CD4-positive, alpha-beta T cell treated with Interleukin-1 beta for 1 hour (primary cell): ENCODE results near the gene ABCA5.

Source experiments
- DNase-seq, 2 donors: peaks; one replicate each; pipeline ENCODE4 v3.0.0-alpha.2; 2020 to 2022

The ABCA5 gene

DNA sequence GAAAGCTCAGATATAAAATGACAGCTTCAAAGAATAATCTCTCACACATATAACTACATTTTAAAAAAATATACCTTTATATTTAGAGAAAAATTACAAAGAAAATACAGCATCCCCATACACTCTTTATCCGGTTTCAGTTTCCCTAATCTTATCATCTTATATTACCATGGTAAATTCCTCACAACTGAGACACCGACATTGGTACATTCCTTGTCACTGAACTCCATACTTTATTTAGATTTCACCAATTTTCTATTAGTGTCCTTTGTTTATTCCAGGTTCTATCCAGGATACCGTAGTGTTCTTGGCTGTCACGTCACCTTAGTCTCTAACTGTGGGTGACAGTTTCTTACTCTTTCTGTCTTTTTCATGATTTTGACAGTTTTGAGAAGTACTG lies 76.3 kb downstream of the ABCA5 start:
- no peak for DNase-seq

DNA sequence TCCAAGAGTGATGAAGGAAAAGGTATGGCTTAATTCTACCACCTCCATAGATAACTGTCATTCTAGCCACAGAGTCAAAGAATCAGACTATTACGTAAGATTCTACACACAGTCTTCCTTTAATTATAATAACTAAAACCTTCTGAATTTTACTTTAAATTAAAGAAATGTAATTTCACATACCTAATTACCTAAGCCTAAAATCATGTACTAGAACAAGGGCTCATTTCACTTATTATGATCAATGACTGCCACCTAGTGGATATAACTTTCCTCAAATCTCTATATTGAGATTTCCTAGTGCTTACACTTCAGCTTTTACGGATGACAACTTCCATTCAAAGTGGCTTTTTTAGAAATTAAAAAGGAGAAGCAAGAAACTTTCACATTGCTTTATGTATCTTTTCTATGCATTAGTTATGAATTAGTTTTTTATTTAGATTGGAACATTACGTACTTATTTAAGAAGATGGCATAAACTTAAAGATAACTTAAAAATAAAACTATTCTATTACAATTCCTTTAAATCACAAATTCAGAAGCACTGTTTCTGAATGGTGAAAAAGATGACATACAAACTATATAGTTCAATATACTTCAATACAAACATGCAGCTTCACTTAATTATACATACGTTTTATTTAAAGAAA lies 80.1 kb downstream of the ABCA5 start:
- DNase-seq, result peak in 1 of 2 donors; percentile 35

DNA sequence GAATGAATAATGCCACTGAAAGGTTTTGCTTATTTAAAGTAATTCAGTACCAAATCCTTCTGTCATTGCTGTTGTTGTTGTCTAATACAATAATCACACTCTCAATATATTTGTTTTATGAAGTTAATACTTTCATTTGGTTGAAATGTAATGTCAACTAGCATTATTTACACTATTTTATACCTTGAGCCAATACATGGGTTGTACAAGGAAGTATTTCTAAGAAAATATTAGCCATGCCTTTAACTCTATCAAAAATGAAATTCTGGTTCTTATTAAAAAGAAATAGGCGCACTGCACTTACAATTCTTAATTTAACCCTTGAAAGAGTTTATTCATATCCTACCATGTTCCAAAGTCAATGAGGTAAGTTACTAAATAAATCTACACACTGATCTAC lies 80.7 kb downstream of the ABCA5 start:
- DNase-seq, result no peak

DNA sequence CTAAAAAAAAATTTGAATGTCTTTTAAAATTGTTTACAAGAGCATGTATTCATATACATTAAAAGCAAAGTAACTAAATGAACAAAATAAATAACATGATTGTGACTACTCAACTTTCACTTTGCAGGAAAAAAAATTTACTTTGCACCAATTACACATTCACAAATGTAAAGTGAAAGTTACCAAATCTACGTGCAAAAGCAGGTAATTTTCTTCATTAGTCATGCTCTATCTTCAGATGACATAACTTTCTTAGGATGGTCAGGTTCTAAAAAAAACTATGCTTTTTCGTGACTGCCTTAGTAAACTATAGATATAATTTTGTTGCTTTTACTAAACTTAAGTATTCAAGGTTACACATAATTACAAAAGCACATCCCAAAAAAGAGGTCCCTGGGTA lies 81.3 kb downstream of the ABCA5 start:
- no peak for DNase-seq

DNA sequence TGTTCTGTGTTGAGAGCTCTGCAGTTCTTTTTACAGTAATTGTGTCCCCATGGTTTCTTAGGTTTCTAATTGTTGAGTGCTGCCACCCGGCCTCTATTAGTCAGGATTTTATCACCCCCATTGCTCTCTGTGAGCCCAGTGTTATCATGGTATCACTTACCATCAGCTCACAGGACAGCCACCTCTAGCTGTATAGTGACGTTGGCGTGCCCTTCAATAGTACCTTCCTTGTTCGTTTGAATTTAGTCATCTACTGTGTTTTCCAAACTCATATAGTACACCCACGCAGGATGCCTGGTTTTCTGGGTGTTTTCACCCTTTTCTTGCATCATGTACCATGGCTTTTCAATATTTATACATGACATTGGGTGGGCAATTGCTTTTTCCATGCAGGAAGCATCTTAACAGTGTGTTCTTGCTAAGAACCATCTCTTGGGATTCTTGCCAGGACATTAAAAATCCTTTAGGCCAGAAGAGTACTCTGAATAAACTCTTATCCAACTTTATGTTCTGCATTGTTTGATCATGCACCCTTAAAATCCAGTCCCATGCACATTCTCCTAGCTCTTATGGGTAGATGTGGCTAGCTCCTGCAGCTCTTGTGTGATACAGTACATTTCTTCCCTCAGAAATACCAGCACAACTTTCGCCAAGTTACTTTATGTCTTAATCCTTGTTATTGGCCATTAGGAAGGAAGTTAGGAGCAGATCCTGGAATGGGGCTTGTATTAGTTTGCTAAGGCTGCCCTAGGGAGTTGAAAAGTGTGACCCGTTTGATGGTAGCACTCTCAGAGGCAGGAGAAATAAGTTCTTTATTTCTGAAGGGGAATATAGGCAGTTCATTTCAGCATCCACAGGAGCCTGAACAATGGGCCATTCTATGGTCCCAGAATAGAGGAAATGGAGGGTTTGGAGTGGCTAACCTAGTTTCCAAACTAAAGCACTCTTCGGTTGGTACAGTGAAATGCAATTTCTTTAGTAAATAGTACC lies 87.0 kb downstream of the ABCA5 start:
- DNase-seq, result no peak

DNA sequence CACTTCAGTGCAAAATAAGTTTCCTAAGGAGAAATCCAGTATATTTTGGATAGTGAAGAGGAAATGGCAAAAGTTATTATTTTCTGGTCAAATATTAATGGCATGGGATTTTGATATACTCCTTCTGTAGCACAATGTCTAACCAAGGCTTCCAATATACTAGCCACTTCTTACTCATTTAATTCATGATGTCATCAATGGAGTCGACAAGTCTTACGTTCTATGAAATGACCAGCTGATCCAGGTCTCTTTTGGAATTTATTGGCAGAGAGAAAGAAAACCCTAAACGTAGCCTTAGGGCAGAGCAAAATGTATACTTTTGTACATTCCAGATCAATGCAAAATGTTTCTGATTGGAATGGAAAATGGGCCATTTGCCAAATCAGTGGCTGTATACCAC lies 90.0 kb downstream of the ABCA5 start:
- DNase-seq, result no peak

DNA sequence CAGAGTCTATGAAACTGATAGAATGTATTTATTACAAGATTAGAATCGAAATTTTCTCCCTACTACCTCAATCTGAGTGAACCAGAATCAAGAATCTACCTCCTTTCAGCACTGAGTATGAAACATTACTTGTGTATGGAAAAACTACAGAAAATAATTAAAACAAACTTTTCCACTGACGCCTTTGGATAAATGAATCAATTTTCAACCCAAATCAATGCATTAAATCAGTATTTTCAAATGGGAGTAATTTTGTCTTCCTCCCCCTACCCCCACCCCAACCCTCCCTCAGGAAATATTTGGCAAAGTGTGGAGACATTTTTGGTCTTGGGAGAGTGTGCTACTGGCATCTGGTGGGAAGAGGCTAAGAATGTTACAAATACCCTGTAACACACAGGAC lies 90.5 kb downstream of the ABCA5 start:
- no peak for DNase-seq

DNA sequence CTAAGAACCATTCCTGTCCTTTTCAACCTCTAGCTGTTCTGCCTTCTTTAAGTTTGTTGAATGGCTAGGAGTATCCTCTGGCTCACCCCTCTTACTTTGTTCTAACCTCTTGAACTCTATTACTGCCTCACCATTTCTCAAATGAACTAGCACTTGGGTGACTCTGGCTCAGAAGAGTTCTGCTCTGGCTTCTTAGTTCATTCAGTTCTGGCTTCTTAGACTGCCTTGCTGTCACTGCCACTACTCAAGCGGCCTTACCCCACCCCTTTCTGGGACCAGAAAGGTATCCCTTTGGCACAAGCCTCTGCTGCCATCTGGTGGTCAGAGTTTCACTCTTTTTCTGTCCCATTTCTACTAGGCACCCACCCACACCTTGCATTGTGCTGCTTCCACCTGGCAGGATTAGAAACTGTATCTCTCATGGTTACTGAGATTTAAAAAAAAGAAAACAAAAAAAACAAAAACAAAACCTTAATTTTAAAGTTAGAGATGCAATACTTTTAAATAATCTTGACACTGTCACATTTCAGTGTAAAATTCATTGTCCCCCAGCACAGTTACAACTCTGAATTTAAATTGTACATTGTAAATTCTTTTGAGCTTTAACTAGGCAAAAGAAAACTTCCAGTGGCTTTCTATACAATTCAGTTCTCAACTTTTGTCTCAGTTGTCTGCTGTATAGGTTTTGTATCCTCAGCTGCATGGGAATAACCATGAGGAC lies 91.4 kb downstream of the ABCA5 start:
- peak; percentile 58 to 68 for DNase-seq

DNA sequence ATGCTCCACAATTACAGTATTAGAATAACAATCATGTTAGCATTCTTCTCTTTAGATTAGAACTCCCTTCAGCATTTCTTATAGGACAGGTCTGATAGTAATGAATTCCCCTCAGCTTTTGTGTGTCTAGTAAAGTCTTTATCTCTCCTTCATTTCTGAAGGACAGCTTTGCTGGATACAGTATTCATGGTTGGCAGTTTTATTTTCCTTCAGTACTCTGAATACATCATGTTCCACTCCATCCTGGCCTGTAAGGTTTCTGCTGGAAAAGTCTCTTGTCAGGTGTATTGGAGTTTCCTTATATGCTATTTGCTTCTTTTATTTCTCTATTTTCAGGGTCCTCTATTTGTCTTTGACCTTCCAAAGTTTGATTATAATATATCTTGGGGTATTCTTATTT lies 94.3 kb downstream of the ABCA5 start:
- DNase-seq, result no peak

DNA sequence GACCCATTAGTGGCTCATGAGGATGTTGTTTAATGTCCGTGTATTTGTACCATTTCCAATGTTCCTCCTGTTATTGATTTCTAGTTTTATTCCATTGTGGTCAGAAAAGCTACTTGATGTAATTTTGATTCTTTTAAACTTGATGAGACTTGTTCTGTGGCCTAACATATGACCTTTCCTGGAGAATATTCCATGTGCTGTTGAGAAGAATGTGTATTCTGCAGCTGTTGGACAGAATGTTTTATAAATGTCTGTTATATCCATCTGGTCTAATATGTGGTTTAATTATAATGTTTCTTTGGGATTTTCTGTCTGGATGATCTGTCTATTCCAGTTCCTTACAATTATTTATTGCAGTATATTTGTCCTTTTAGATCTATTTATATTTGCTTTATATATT lies 95.4 kb downstream of the ABCA5 start:
- no peak for DNase-seq

DNA sequence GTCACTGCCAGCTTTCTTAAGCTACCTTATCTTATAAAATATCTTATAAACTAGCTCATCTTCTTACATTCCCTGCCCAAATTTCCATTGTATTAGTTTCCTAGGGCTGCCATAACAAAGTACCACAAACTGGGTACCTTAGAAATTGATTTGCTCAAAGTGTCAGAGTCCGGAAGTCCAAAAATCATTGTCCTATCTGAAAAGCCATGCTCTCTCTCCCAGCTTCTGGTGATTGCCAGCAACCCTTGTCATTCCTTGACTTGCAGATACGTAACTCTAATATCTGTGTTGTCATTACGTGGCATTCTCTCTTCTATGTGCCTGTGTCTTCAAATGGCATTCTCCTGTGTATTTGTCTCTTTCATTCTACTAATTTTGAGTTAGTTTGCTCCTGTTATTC lies 96.0 kb downstream of the ABCA5 start:
- no peak for DNase-seq

DNA sequence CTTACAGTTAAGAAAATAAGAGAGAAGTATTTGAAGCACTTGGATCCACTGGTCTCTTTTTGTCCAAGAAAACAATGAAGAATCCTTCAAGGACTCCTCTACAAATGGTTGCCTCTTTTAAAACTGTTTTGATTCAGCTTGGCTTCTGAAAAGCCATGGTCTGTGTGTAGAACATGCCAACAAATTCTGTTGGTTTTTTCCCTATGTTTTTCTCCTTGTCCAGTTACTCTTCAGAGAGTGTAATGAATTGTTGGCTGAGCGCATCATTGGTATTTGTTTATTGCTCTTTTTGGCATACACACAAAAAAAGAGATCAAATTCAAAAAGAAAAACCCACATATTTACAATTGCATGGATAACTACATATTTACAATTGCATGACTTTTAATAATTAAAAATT lies 98.4 kb downstream of the ABCA5 start, which contains the start of gene ABCA10:
TSS of gene ABCA10 (minus strand) at position 249 of the 400 bp plus-strand sequence. CDS start 3,466 bp downstream, outside the sequence.
- DNase-seq, result no peak

DNA sequence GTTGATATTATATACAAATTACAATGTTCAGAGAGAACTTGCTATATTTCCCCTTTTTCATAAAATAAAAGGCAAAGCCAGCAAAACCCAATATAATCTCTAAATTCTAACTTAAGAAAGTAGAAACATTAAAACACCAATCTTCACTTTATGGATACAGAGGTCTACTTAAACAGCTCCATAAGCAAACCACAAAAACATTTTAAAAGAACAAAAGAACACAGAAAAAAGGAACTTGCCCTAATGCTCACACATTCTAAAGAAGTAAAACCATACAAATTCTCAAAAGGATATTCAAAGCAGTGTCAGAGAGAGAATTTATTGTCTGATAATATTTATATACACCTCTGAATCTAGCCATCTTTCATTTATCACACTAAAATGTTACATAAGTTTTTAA lies 98.9 kb downstream of the ABCA5 start:
- DNase-seq, result no peak

DNA sequence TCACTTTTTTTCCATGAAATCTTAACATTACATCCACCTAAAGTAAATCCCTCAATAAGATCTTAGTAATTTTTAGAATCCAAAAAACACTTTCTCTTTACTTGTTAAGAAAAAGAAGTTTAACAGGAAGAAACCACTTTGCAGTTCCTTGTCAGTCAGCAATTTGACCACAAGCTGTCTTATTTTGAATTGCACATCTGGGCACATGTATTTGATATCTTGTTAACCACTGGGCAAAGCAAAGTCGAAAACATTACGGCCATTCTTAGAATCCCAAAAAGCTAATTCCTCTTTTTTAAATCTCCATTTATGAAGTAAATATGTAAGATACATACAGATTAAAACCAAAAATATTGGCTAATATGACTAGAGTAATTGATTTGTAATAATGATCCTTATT lies 99.4 kb downstream of the ABCA5 start:
- DNase-seq, result no peak

DNA sequence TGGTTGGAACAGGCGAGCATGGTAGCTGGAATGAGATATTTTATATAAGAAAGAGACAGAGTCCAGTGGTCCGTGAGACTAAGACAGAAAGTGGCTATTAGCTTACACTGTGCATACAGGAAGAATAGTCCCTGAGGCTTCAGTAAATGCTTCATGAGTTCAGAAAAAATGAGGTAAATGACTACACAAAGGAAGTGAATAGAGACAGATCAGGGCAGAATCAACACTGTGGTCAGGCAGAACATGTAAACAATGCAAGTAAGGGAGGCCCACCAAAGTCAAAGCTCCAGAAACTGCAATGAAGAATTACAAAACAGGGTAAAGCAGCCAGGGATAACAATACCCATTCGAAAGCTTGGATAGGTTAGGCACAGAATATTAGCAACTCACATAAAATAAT lies 103.1 kb downstream of the ABCA5 start:
- no peak for DNase-seq

DNA sequence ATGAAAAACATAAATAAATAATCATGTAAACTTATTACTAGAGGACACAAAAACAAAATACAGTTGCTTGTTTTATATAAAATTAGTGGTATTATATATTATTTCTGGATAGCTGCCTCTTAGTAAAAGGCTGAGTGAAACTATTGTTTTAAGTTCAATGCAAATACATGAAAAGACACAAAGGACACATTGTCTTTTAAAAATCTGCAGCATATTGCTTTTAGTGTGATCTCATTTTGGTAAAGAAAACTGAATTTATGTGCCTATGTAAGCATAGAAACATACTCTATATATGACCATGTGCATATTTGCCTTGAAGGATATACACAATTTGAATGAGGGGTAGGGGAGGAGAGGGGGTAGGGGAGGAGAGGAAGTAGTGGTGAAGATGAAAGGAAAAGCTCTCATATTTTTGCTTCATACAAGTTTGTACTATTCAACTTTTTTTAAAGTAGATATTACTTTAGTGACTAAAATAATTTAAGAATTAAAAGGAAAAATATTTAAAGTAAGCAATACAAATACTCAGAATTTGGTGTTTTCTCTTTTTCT lies 104.2 kb downstream of the ABCA5 start:
- DNase-seq, result no peak

DNA sequence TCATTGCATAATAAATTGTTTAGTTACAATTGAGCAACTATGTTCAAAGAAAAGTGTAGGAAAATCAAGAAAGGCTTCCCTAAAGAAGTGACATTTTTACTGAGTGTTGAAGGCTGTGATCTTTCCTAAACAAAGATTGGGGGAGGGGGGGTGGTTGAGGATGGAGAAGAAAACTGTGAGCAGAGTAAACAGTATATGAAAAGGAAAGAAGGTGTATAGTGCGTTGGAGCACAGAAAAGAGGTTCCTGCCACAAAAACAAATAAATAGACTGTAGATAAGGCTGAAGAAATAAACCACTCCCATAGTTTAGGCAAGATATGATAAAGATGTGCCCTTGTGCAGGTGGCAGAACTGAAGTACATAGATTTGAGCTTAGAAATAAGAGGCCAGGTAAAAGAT lies 106.8 kb downstream of the ABCA5 start:
- no peak for DNase-seq

DNA sequence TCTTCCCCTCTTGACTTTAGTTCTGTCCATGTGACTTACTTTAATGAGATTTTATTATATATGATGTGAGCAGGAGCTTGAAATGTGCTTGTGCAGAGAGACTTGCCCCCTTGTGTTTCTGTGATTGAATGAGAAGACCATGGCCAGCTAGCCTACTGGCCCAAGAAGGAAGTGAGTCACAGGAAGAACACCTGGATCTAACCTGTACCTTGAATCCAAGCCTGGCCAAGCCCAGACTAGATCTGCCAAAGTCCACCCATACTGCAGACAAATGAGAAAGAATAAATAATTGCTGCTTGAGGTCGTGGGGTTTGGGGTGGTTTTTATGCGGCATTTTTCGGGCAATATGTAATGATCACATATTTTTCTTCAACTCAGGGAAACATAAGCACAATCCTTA lies 107.9 kb downstream of the ABCA5 start:
- DNase-seq, result no peak

DNA sequence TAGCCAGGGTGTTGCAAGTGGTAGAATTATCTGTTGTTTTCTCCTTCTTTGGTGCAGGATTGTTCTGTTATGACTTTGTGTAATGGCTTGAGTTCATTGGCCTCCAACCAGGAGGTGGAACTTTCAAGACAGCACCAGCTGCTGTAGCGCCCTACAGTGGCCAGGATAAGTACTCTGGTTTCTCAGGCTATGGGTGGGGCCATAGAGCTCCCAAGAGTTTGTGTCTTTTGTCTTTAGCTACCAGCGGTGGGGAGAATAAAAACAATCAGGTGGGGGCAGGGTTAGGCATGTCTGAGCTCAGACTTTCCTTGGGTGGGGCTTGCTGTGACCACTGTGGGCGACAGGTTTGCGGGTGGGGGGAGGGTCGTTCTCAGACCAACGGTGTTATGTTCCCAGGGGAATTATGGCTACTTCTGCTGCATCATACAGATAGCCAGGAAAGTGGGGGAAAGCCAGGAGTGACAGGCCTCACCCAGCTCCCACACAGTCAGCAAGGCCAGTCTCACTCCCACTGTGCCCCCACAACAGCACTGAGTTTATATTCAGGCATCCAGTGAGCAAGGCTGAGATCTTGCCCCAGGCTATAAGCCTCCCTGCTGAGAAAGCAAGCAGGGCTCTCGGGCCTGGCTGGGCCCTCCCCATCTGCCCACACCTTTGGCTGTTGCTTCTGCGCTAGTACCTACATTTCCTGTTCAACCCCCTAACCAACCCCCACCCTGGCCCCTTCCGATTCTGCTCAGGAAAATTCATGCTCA lies 113.7 kb downstream of the ABCA5 start:
- no peak for DNase-seq

DNA sequence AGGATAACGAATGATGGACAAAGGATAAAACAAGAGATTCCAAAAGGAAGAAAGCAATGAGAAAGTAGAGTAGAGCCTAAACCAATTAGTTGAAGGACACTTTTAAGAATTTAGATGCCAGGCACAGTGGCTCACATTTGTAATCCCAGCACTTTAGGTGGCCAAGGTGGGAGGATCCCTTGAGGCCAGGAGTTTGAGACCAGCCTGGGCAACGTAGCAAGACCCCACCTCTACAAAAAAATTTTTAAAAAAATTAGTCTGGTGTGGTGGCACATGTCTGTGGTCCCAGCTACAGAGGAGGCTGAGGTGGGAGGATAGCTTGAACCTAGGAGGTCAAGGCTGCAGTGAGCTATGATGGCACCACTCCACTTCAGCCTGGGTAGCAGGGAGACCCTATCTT lies 118.3 kb downstream of the ABCA5 start:
- DNase-seq, result no peak

DNA sequence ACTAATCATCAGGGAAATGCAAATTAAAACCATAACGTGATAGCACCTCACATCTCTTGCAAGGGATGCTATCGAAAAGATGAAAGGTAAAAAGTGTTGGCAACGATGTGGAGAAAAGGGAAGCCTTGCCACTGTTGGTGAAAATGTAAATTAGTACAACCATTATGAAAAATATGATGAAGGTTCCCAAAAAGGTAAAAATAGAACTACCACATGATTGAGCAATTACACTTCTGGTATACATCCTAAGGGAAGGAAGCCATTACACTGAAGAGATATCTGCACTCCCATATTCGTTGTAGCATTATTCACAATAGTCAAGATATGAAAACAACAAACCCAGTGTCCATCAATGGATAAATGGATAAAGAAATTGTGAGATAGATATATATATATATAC lies 119.8 kb downstream of the ABCA5 start:
- DNase-seq, result no peak

DNA sequence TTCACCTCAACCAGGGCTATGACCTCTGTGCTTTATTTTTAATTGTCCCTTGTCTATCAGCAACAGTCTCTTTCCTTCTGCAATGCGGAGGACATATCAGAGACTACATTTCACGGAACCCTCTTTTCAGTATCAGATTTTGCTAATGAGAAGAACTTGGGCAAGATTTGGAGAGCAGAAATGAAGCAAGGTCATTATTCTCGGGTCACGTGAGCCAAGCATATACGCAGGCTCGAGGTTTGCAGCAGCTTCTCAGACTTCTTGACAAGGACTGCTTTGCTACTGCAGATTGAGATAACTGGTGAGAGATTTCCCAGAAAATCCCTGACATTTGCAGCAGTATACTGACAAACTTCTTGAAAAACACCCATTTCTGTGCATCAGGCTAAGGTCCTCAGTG lies 128.7 kb downstream of the ABCA5 start:
- DNase-seq, result no peak
